ENCODE data around the gene P2RY8.

P2RY8 gene

DNA sequence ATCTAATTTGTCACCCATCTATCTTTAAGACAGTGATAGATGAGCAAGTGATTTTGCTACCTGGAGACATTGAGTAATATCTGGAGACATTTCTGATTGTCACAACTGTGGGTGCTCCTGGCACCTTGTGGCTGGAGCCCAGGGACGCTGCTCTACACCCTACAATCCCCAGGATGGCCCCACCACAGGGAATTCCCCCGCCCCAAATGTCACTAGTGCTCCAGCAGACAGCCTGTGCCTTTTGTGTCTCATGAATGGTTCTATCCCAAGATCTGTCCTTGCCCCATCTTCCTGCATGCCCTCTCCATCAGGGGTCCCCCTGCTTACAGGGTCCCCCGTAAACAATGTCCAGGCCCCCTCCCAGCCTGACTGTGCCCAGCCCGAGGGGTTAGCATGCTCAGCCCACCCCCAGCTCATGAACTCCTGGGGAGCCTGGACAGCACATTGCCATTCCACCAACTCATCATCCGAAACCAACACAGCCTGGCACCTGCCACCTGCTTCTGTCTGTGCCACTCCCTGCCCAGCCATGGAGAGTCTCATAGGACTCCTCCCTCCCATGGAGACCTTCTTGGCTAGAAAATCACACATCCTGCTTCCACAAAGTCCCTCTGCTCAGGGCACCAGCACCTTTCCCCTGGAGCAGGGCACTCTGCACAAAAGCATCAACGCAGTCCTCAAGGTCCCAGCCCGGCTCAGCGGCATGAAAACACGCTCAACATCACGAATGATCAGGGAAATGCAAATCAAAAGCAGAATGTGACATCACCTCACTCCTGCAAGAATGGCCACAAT, 5.7 kb downstream of the P2RY8 start:
- TF ChIP-seq, protein P1, sequence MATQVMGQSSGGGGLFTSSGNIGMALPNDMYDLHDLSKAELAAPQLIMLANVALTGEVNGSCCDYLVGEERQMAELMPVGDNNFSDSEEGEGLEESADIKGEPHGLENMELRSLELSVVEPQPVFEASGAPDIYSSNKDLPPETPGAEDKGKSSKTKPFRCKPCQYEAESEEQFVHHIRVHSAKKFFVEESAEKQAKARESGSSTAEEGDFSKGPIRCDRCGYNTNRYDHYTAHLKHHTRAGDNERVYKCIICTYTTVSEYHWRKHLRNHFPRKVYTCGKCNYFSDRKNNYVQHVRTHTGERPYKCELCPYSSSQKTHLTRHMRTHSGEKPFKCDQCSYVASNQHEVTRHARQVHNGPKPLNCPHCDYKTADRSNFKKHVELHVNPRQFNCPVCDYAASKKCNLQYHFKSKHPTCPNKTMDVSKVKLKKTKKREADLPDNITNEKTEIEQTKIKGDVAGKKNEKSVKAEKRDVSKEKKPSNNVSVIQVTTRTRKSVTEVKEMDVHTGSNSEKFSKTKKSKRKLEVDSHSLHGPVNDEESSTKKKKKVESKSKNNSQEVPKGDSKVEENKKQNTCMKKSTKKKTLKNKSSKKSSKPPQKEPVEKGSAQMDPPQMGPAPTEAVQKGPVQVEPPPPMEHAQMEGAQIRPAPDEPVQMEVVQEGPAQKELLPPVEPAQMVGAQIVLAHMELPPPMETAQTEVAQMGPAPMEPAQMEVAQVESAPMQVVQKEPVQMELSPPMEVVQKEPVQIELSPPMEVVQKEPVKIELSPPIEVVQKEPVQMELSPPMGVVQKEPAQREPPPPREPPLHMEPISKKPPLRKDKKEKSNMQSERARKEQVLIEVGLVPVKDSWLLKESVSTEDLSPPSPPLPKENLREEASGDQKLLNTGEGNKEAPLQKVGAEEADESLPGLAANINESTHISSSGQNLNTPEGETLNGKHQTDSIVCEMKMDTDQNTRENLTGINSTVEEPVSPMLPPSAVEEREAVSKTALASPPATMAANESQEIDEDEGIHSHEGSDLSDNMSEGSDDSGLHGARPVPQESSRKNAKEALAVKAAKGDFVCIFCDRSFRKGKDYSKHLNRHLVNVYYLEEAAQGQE (IDR thresholded peaks at IDR 0.05; ENCODE audit: low read depth), result no peak
- TF ChIP-seq EGR1 (IDR thresholded peaks at IDR 0.05) (no peak), TEAD4 (IDR thresholded peaks at IDR 0.05) (no peak), TCF12 (IDR thresholded peaks at IDR 0.05; ENCODE audit: low read depth) (no peak), CREB1 (IDR thresholded peaks at IDR 0.05; ENCODE audit: low read depth) (no peak), ZBTB7A (IDR thresholded peaks at IDR 0.05; ENCODE audit: low read depth) (no peak), MAX (IDR thresholded peaks at IDR 0.05) (no peak), FOXM1 (IDR thresholded peaks at IDR 0.05; ENCODE audit: borderline replicate concordance, low read depth) (no peak), YY1 (IDR thresholded peaks at IDR 0.05; ENCODE audit: low read depth) (no peak)

DNA sequence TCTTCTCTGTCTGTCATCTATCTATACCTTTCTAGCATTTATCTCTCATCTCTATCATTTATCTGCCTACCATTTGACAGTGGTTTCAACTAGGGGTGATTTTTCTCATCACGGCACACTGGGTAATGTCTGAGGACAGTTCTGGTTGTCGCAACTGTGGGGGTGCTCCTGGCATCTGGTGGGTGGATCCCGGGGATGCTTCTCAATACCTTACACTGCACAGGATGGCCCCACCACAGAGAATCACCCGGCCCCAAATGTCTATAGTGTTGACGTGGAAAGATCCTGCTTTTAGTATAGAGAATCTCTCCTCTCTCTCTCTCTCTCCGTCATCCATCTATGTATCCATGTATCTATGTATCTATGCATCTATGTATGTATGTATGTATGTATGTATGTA, 7.2 kb downstream of the P2RY8 start:
- no peak for TF ChIP-seq ZBTB7A (IDR thresholded peaks at IDR 0.05; ENCODE audit: low read depth)
- TF ChIP-seq CEBPB (IDR thresholded peaks at IDR 0.05), result no peak
- no peak for TF ChIP-seq EGR1 (IDR thresholded peaks at IDR 0.05)
- no peak for TF ChIP-seq TCF12 (IDR thresholded peaks at IDR 0.05; ENCODE audit: low read depth)
- TF ChIP-seq CREB1 (IDR thresholded peaks at IDR 0.05; ENCODE audit: low read depth), result no peak
- no peak for TF ChIP-seq TEAD4 (IDR thresholded peaks at IDR 0.05)
- TF ChIP-seq USF1 (IDR thresholded peaks at IDR 0.05), result no peak
- no peak for TF ChIP-seq EP300 (IDR thresholded peaks at IDR 0.05; ENCODE audit: borderline replicate concordance)
- TF ChIP-seq TAF1 (IDR thresholded peaks at IDR 0.05; ENCODE audit: low read depth), result no peak
- no peak for TF ChIP-seq RAD21 (IDR thresholded peaks at IDR 0.05; ENCODE audit: low read depth)
- no peak for TF ChIP-seq YY1 (IDR thresholded peaks at IDR 0.05; ENCODE audit: low read depth)
- no peak for TF ChIP-seq FOXM1 (IDR thresholded peaks at IDR 0.05; ENCODE audit: borderline replicate concordance, low read depth)

GRCh38 chrX:1529328-1529727, 7.7 kb downstream of the P2RY8 start:
- no peak for TF ChIP-seq CEBPB (IDR thresholded peaks at IDR 0.05)
- no peak for TF ChIP-seq USF1 (IDR thresholded peaks at IDR 0.05)
- TF ChIP-seq RAD21 (IDR thresholded peaks at IDR 0.05; ENCODE audit: low read depth), result no peak
- TF ChIP-seq TCF12 (IDR thresholded peaks at IDR 0.05; ENCODE audit: low read depth), result no peak
- TF ChIP-seq NFIC (IDR thresholded peaks at IDR 0.05), result no peak
- TF ChIP-seq ZBTB7A (IDR thresholded peaks at IDR 0.05; ENCODE audit: low read depth), result no peak
- TF ChIP-seq TAF1 (IDR thresholded peaks at IDR 0.05; ENCODE audit: low read depth), result no peak
- TF ChIP-seq EGR1 (IDR thresholded peaks at IDR 0.05), result no peak
- no peak for TF ChIP-seq YY1 (IDR thresholded peaks at IDR 0.05; ENCODE audit: low read depth)
- no peak for TF ChIP-seq CREB1 (IDR thresholded peaks at IDR 0.05; ENCODE audit: low read depth)
- TF ChIP-seq MAX (IDR thresholded peaks at IDR 0.05), result no peak
- TF ChIP-seq, protein P1 (IDR thresholded peaks at IDR 0.05; ENCODE audit: low read depth), result no peak
- TF ChIP-seq FOXM1 (IDR thresholded peaks at IDR 0.05; ENCODE audit: borderline replicate concordance, low read depth), result no peak
- TF ChIP-seq EP300 (IDR thresholded peaks at IDR 0.05; ENCODE audit: borderline replicate concordance), result no peak
- TF ChIP-seq TEAD4 (IDR thresholded peaks at IDR 0.05), result no peak

- TF ChIP-seq CEBPB (IDR thresholded peaks at IDR 0.05), result no peak
- no peak for TF ChIP-seq EGR1 (IDR thresholded peaks at IDR 0.05)
- TF ChIP-seq RAD21 (IDR thresholded peaks at IDR 0.05; ENCODE audit: low read depth), result no peak
- TF ChIP-seq ZBTB7A (IDR thresholded peaks at IDR 0.05; ENCODE audit: low read depth), result no peak
- TF ChIP-seq EP300 (IDR thresholded peaks at IDR 0.05; ENCODE audit: borderline replicate concordance), result no peak
- no peak for TF ChIP-seq NFIC (IDR thresholded peaks at IDR 0.05)
- no peak for TF ChIP-seq USF1 (IDR thresholded peaks at IDR 0.05)
- TF ChIP-seq TCF12 (IDR thresholded peaks at IDR 0.05; ENCODE audit: low read depth), result no peak
- TF ChIP-seq MAX (IDR thresholded peaks at IDR 0.05), result no peak
Measured at GRCh38 chrX:1528884-1529203, 8.1 kb downstream of the P2RY8 start.

All from Ishikawa (cell line).